ENCODE data around the gene KIAA0232.

- TF ChIP-seq CTCF (IDR thresholded peaks at IDR 0.05; ENCODE audit: low read depth, low read length) (no peak), EZH2phosphoT487 (IDR thresholded peaks at IDR 0.05; ENCODE audit: low read depth) (no peak)
Measured at GRCh38 chr4:6876440-6876839, 93.9 kb downstream of the KIAA0232 start.

Data from OCI-LY3 (cell line).